Rectal smooth muscle tissue (tissue), 1 donor: ENCODE measurements around the gene FFAR1.
"Not testable (repeated sequence)": the region's sequence is repeated elsewhere in the genome, so short reads cannot be mapped to it uniquely, and the experiment has no call there.

Experiments used
- H3K27ac ChIP-seq: one replicate; pipeline ENCODE4 v1.7.0; 2013; ENCODE audit warnings: low read depth, low read length, inconsistent platforms
- H3K27me3 ChIP-seq: one replicate; pipeline ENCODE4 v1.7.0; 2013; ENCODE audit warnings: low read length; ENCODE audit not compliant: control insufficient read depth, insufficient read depth
- H3K36me3 ChIP-seq: one replicate; pipeline ENCODE4 v1.7.0; 2013; ENCODE audit warnings: low read length; ENCODE audit not compliant: control insufficient read depth, insufficient read depth
- H3K4me1 ChIP-seq: one replicate; pipeline ENCODE4 v1.7.0; 2013; ENCODE audit warnings: low read length; ENCODE audit not compliant: control insufficient read depth, insufficient read depth
- H3K4me3 ChIP-seq: one replicate; pipeline ENCODE4 v1.7.0; 2013; ENCODE audit warnings: low read length
- H3K9ac ChIP-seq: one replicate; pipeline ENCODE4 v1.7.0; 2013; ENCODE audit warnings: low read length

FFAR1 gene

GRCh38 chr19:35360081-35360480, 12.4 kb downstream of the FFAR1 start:
- not testable (repeated sequence) for H3K27ac ChIP-seq, H3K9ac ChIP-seq, H3K4me1 ChIP-seq, H3K27me3 ChIP-seq, H3K4me3 ChIP-seq, H3K36me3 ChIP-seq

- Histone ChIP-seq H3K4me1 (no peaks in the 10 kb centered on the region), H3K36me3 (no peaks in the 10 kb centered on the region), H3K27ac (no peak overlapping the region), H3K27me3 (peaks cover 3% of the 10 kb centered on the region), H3K4me3 (no peak overlapping the region), H3K9ac (no peak overlapping the region)
These were observed 13.2 kb downstream of the FFAR1 start for GRCh38 chr19:35360880-35361420.

- no peak overlapping the region for H3K4me3 ChIP-seq
These were observed 14.7 kb downstream of the FFAR1 start for GRCh38 chr19:35362261-35363000.

GRCh38 chr19:35363001-35363590, 15.4 kb downstream of the FFAR1 start:
- Histone ChIP-seq H3K27me3 (peaks cover 2% of the 10 kb centered on the region), H3K36me3 (no peaks in the 10 kb centered on the region), H3K27ac (no peak overlapping the region), H3K9ac (no peak overlapping the region), H3K4me1 (no peaks in the 10 kb centered on the region), H3K4me3 (no peak overlapping the region)

More at GRCh38 chr19:35362261-35363000, 14.7 kb downstream of the FFAR1 start:
- Histone ChIP-seq H3K27me3 (peaks cover 3% of the 10 kb centered on the region), H3K36me3 (no peaks in the 10 kb centered on the region), H3K9ac (no peak overlapping the region), H3K27ac (no peak overlapping the region), H3K4me1 (no peaks in the 10 kb centered on the region)

- no peak overlapping the region for H3K9ac ChIP-seq
- no peak overlapping the region for H3K27ac ChIP-seq
- H3K4me1 ChIP-seq = no peaks in the 10 kb centered on the region
- H3K4me3 ChIP-seq = no peak overlapping the region
- peaks cover 2% of the 10 kb centered on the region for H3K27me3 ChIP-seq
- H3K36me3 ChIP-seq = no peaks in the 10 kb centered on the region
These were observed 16.2 kb downstream of the FFAR1 start for GRCh38 chr19:35363711-35364425.

- no peaks in the 10 kb centered on the region for H3K36me3 ChIP-seq
- no peaks in the 10 kb centered on the region for H3K4me1 ChIP-seq
- no peak overlapping the region for H3K27ac ChIP-seq
- H3K4me3 ChIP-seq = no peak overlapping the region
- no peak overlapping the region for H3K9ac ChIP-seq
- H3K27me3 ChIP-seq = peaks cover 2% of the 10 kb centered on the region
These were observed 17.6 kb downstream of the FFAR1 start for GRCh38 chr19:35365303-35365702.

- no peaks in the 10 kb centered on the region for H3K36me3 ChIP-seq
- no peaks in the 10 kb centered on the region for H3K4me1 ChIP-seq
- no peaks in the 10 kb centered on the region for H3K27me3 ChIP-seq
- H3K9ac ChIP-seq = no peak overlapping the region
- no peak overlapping the region for H3K27ac ChIP-seq
- H3K4me3 ChIP-seq = no peak overlapping the region
These were observed 20.7 kb downstream of the FFAR1 start for GRCh38 chr19:35368378-35368777.

- Histone ChIP-seq H3K27me3 (no peaks in the 10 kb centered on the region), H3K9ac (no peak overlapping the region), H3K36me3 (no peaks in the 10 kb centered on the region), H3K27ac (no peak overlapping the region), H3K4me3 (no peak overlapping the region), H3K4me1 (no peaks in the 10 kb centered on the region)
These were observed 21.8 kb downstream of the FFAR1 start for GRCh38 chr19:35369522-35369921.

- Histone ChIP-seq H3K27me3 (no peaks in the 10 kb centered on the region), H3K4me1 (no peaks in the 10 kb centered on the region), H3K9ac (no peak within 1 kb of the TSS), H3K27ac (no peak within 1 kb of the TSS), H3K4me3 (no peak within 1 kb of the TSS), H3K36me3 (no peaks in the 10 kb centered on the region)
These were observed 23.0 kb downstream of the FFAR1 start, which contains the start of gene GPR42 for GRCh38 chr19:35370722-35371121. TSS of gene GPR42 (plus strand) at chr19:35371068. CDS start at chr19:35371360, 292 bp downstream.

GRCh38 chr19:35373492-35373891, 25.8 kb downstream of the FFAR1 start:
- no peak overlapping the region for H3K4me3 ChIP-seq
- H3K4me1 ChIP-seq = no peaks in the 10 kb centered on the region
- H3K27ac ChIP-seq = no peak overlapping the region
- H3K9ac ChIP-seq = no peak overlapping the region
- H3K36me3 ChIP-seq = no peaks in the 10 kb centered on the region
- H3K27me3 ChIP-seq = no peaks in the 10 kb centered on the region

- not testable (repeated sequence) for H3K4me3 ChIP-seq, H3K4me1 ChIP-seq, H3K9ac ChIP-seq, H3K27me3 ChIP-seq, H3K27ac ChIP-seq, H3K36me3 ChIP-seq
These were observed 26.3 kb downstream of the FFAR1 start for GRCh38 chr19:35374031-35374430.

GRCh38 chr19:35375505-35376307, 28.0 kb downstream of the FFAR1 start:
- no peaks in the 10 kb centered on the region for H3K36me3 ChIP-seq
- H3K4me1 ChIP-seq = peaks cover 6% of the 10 kb centered on the region
- H3K9ac ChIP-seq = no peak overlapping the region
- H3K4me3 ChIP-seq = no peak overlapping the region
- no peak overlapping the region for H3K27ac ChIP-seq
- no peaks in the 10 kb centered on the region for H3K27me3 ChIP-seq
